BJ (cell line): ENCODE results near the gene OR4E1. TPM values are rescaled to one million over a fixed set of nuclear protein-coding genes. Genes with fewer than 3 reads are reported as not detected.

ENCODE experiments used
- CTCF ChIA-PET: fragments of 350-600 bp; formaldehyde crosslinking; extraction: SDS; loops from one replicate; lab custom pipeline; 2021; ENCODE audit warnings: antibody characterized with exemption, inconsistent platforms; lab: Yijun Ruan, JAX
- POLR2A ChIA-PET: fragments of 300-600 bp; sonication (Branson Sonifier 250); formaldehyde crosslinking; extraction: SDS; loops from one replicate; lab custom pipeline; 2021; ENCODE audit warnings: antibody characterized with exemption; lab: Charles Lee
- DNase-seq: peaks from one replicate; pipeline ENCODE4 v3.0.0-alpha.2; 2011; ENCODE audit warnings: low read depth
- H3K27me3 ChIP-seq: 2 replicates; pipeline ENCODE4 v1.6.0; 2011; ENCODE audit warnings: low read length; ENCODE audit not compliant: control insufficient read depth, insufficient read depth
- H3K36me3 ChIP-seq: 2 replicates; pipeline ENCODE4 v1.5.1; 2011; ENCODE audit warnings: low read length; ENCODE audit not compliant: control insufficient read depth, insufficient read depth
- H3K4me3 ChIP-seq: 2 replicates; pipeline ENCODE4 v1.5.1; 2011; ENCODE audit warnings: low read depth, mild to moderate bottlenecking, control low read depth, low read length
- CTCF ChIP-seq: IDR thresholded peaks from 2 replicates; pipeline ENCODE4 v1.5.1; 2011; ENCODE audit warnings: low read depth, mild to moderate bottlenecking, control low read depth, inconsistent platforms, low read length, moderate library complexity; ENCODE audit not compliant: insufficient read depth
- polyA plus RNA-seq: library from polyadenylated mRNA; depleted of rRNA; stranded (reverse); fragments of >200 nt; gene quantifications from 2 replicates; pipeline ENCODE4 v1.2.3, GENCODE V29; 2011

OR4E1 gene
- polyA plus RNA-seq, 1 experiment = not detected

- no peaks in the 10 kb centered on the region for H3K36me3 ChIP-seq
- POLR2A ChIA-PET = no interaction called here
- H3K27me3 ChIP-seq = no peaks in the 10 kb centered on the region
- CTCF ChIA-PET = no interaction called here
- H3K4me3 ChIP-seq = no peak overlapping the region
- TF ChIP-seq CTCF = no peak
- DNase-seq = no peak
Measured at GRCh38 chr14:21694425-21694824, 20.8 kb upstream of the OR4E1 start.

GRCh38 chr14:21686468-21686867 lies 12.8 kb upstream of the OR4E1 start:
- Histone ChIP-seq H3K27me3 (no peaks in the 10 kb centered on the region), H3K36me3 (no peaks in the 10 kb centered on the region), H3K4me3 (no peak overlapping the region)
- no peak for DNase-seq
- POLR2A ChIA-PET = no interaction called here
- TF ChIP-seq CTCF = no peak
- CTCF ChIA-PET = interaction anchor here (1.5 kb wide), 1 partner anchor 24 kb away, joined by 6 read pairs; no protein-coding TSS in a partner anchor

DNA sequence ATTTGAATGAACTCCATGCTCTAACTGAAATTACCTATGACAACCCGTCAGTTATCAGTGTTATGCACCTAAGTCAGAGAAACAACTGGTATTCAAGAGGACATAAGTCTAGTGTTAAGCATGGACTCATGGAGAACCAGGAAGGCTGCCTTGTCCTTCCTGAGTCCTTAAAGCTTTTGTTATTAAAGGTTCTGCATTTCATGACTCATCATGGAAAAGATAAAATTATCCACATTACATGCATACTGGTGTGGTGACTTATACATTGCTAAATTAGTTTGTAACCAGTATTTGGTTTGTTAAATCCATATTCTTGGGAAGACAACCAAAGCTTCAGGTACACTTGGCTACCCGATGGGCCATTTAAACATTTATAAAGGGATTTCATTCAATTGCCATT lies 6.5 kb upstream of the OR4E1 start:
- no peaks in the 10 kb centered on the region for H3K36me3 ChIP-seq
- ChIA-PET CTCF (no interaction called here), POLR2A (no interaction called here)
- no peak for TF ChIP-seq CTCF
- no peak for DNase-seq
- H3K4me3 ChIP-seq = no peak overlapping the region
- no peaks in the 10 kb centered on the region for H3K27me3 ChIP-seq

DNA sequence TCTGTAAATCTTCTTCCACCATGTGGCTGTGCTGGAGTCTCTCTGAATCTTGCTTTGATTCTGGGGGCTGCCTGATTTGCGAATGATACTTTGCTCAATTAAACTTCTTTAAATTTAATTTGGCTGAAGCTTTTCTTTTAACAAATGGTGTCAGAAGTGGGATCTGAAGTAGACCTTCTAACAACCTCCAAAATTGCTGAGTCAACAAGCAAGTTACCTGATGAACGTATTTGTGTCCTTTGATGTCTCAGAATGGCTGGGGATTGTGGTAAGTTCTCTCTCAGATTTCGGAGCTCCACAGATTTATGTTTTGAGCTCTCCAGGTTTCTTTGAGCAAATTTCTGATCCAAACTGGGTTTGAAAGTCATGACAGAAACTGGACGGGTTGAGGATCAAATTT lies 1.9 kb upstream of the OR4E1 start:
- no peak for TF ChIP-seq CTCF
- H3K4me3 ChIP-seq = no peak overlapping the region
- CTCF ChIA-PET = no interaction called here
- DNase-seq = no peak
- no peaks in the 10 kb centered on the region for H3K36me3 ChIP-seq
- POLR2A ChIA-PET = no interaction called here
- no peaks in the 10 kb centered on the region for H3K27me3 ChIP-seq

DNA sequence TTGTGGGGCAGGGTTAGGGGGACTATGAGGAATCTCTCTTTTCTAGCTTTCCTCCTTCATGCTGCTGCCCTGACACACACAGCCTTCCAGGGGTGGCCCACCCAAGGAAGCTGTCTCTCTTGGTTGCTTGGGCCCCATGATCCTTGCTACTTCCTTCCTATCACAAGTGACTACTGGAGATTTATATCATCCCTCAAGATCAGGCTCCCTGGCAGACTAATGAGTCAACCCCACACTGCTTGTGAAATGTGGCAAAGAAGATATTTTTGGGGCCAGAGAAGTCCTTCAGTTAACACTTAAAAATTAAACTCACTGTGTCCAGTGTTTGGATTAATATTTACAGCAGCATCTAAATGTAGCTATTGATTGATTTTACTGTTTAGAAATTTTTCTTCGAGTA lies 1.5 kb downstream of the OR4E1 start:
- no peaks in the 10 kb centered on the region for H3K36me3 ChIP-seq
- DNase-seq = no peak
- ChIA-PET POLR2A (no interaction called here), CTCF (interaction anchor here (1.1 kb wide), 1 partner anchor 13 kb away, joined by 4 read pairs; no protein-coding TSS in a partner anchor)
- H3K4me3 ChIP-seq = no peak overlapping the region
- H3K27me3 ChIP-seq = no peaks in the 10 kb centered on the region
- no peak for TF ChIP-seq CTCF
